Tibial artery (tissue), 4 donors: ENCODE results near the gene ANGPTL8.
A peak's percentile ranks its signal among the peaks of the same experiment; 100 is the strongest.

Experiments
- DNase-seq, 2 donors: peaks; one replicate each; pipeline ENCODE4 v3.0.0-alpha.2; 2019
- H3K27ac ChIP-seq, 2 donors: fragments of 200-600 bp; sonication (generic) in 1 of 2; 1 replicate in 1 of 2; 2 replicates in 1 of 2; pipeline ENCODE4 v1.5.1; 2018 to 2019; ENCODE audit warnings: mild to moderate bottlenecking in 1 of 2
- H3K27me3 ChIP-seq, 2 donors: fragments of 200-600 bp; sonication (generic) in 1 of 2; one replicate each; pipeline versions ENCODE4 v1.5.1 to v1.6.0; 2016 to 2019
- H3K36me3 ChIP-seq, 3 donors: fragments of 200-600 bp; sonication (generic) in 2 of 3; one replicate each; pipeline ENCODE4 v1.5.1; 2016 to 2019; ENCODE audit warnings: mild to moderate bottlenecking in 2 of 3
- H3K4me1 ChIP-seq, 4 donors: fragments of 200-600 bp; sonication (generic) in 2 of 4; 1 replicate in 3 of 4; 2 replicates in 1 of 4; pipeline ENCODE4 v1.5.1; 2016 to 2019
- H3K4me3 ChIP-seq, 2 donors: fragments of 200-600 bp; sonication (generic) in 1 of 2; 1 replicate in 1 of 2; 2 replicates in 1 of 2; pipeline ENCODE4 v1.5.1; 2018 to 2019; ENCODE audit warnings: mild to moderate bottlenecking in 2 of 2
- H3K9me3 ChIP-seq, 3 donors: fragments of 200-600 bp; sonication (generic) in 1 of 3; one replicate each; pipeline ENCODE4 v1.5.1; 2016 to 2019
- CTCF ChIP-seq, 2 experiments: fragments of 200-600 bp in 1 of 2; fragments of 450-650 bp in 1 of 2; IDR thresholded peaks; one replicate each; pipeline ENCODE4 v1.5.1; 2017 to 2019; ENCODE audit warnings: antibody characterized with exemption in 2 of 2, mild to moderate bottlenecking in 1 of 2, moderate library complexity in 1 of 2
- intact Hi-C: fragments of 100-400 bp; cut with DNase I; formaldehyde crosslinking; loops from one replicate; pipeline ENCODE4 v1.15.0; 2023; ENCODE audit warnings: low total_unique reads

The ANGPTL8 gene

GRCh38 chr19:11194173-11194572 is 45.2 kb upstream of the ANGPTL8 start:
- DNase-seq = no peak
- intact Hi-C loops = no loop called here
- Histone ChIP-seq H3K27ac (peak overlapping the region; percentile 94 to 98), H3K4me3 (peak overlapping the region; percentile 93 to 98), H3K4me1 (peaks cover 0 to 86% (median 75%) of the 10 kb centered on the region in 4 donors), H3K9me3 (no peaks in the 10 kb centered on the region), H3K27me3 (no peaks in the 10 kb centered on the region), H3K36me3 (peaks cover 39 to 54% (median 42%) of the 10 kb centered on the region in 3 donors)
- no peak for TF ChIP-seq CTCF (IDR thresholded peaks at IDR 0.05)

GRCh38 chr19:11194656-11195558 is 44.5 kb upstream of the ANGPTL8 start:
- Histone ChIP-seq H3K36me3 (peaks cover 39 to 53% (median 42%) of the 10 kb centered on the region in 3 donors), H3K9me3 (no peaks in the 10 kb centered on the region), H3K27ac (peak overlapping the region; percentile 94 to 98), H3K4me3 (peak overlapping the region; percentile 93 to 98), H3K27me3 (no peaks in the 10 kb centered on the region), H3K4me1 (peaks cover 0 to 86% (median 74%) of the 10 kb centered on the region in 4 donors)
- DNase-seq = no peak
- intact Hi-C loops = no loop called here
- TF ChIP-seq CTCF (IDR thresholded peaks at IDR 0.05) = no peak

- no peak for DNase-seq
- no peaks in the 10 kb centered on the region for H3K9me3 ChIP-seq
- H3K27me3 ChIP-seq = no peaks in the 10 kb centered on the region
- H3K36me3 ChIP-seq = peaks cover 37 to 52% (median 43%) of the 10 kb centered on the region in 3 donors
- peak overlapping the region; percentile 94 to 98 for H3K27ac ChIP-seq
- H3K4me3 ChIP-seq = peak overlapping the region; percentile 93 to 98
- intact Hi-C loops = loop anchor here (2.0 kb wide), 1 partner anchor 53 kb away; no protein-coding TSS in a partner anchor
- no peak for TF ChIP-seq CTCF (IDR thresholded peaks at IDR 0.05)
- peaks cover 0 to 81% (median 67%) of the 10 kb centered on the region in 4 donors for H3K4me1 ChIP-seq
These were observed 43.7 kb upstream of the ANGPTL8 start for GRCh38 chr19:11195681-11196080.

GRCh38 chr19:11196406-11197287 is 42.8 kb upstream of the ANGPTL8 start:
- intact Hi-C loops = loop anchor here (2.0 kb wide), 1 partner anchor 54 kb away; no protein-coding TSS in a partner anchor
- peak in 1 of 2 donors; percentile 81 for DNase-seq

More at GRCh38 chr19:11196406-11197287, 42.8 kb upstream of the ANGPTL8 start:
- peak overlapping the region; percentile 94 to 98 for H3K27ac ChIP-seq
- H3K27me3 ChIP-seq = no peaks in the 10 kb centered on the region
- peaks cover 32 to 52% (median 42%) of the 10 kb centered on the region in 3 donors for H3K36me3 ChIP-seq
- peaks cover 0 to 72% (median 57%) of the 10 kb centered on the region in 4 donors for H3K4me1 ChIP-seq
- TF ChIP-seq CTCF (IDR thresholded peaks at IDR 0.05) = no peak
- peak overlapping the region; percentile 93 to 98 for H3K4me3 ChIP-seq
- H3K9me3 ChIP-seq = no peaks in the 10 kb centered on the region
